Measurements from ENCODE around the gene ADIPOR1. TPM values are rescaled to one million over a fixed set of nuclear protein-coding genes. Genes with fewer than 3 reads are reported as not detected.

ADIPOR1 gene
- total RNA-seq, 1 donor from 2014 or later = 42.1 TPM

- DNase-seq (ENCODE audit: low read depth, low spot score) = no peak
- H3K27ac Mint-ChIP-seq (ENCODE audit: unreplicated experiment) = no peak overlapping the region
- peaks cover 21% of the 10 kb centered on the region for H3K4me1 Mint-ChIP-seq
- no peaks in the 10 kb centered on the region for H3K9me3 Mint-ChIP-seq
- H3K27me3 Mint-ChIP-seq (ENCODE audit: low read depth) = no peaks in the 10 kb centered on the region
- TF ChIP-seq CTCF (conservative IDR thresholded peaks at IDR 0.05) = no peak
- H3K36me3 Mint-ChIP-seq (ENCODE audit: low read depth) = no peaks in the 10 kb centered on the region
- peak overlapping the region; percentile 87 for H3K4me3 Mint-ChIP-seq
Observed at GRCh38 chr1:202959276-202959620, 1.1 kb upstream of the ADIPOR1 start.

GRCh38 chr1:202958544-202959275 is 598 bp upstream of the ADIPOR1 start:
- peaks cover 21% of the 10 kb centered on the region for H3K4me1 Mint-ChIP-seq
- no peaks in the 10 kb centered on the region for H3K36me3 Mint-ChIP-seq (ENCODE audit: low read depth)
- peak overlapping the region; percentile 37 for H3K27ac Mint-ChIP-seq (ENCODE audit: unreplicated experiment)
- no peaks in the 10 kb centered on the region for H3K27me3 Mint-ChIP-seq (ENCODE audit: low read depth)
- no peak for DNase-seq (ENCODE audit: low read depth, low spot score)
- no peaks in the 10 kb centered on the region for H3K9me3 Mint-ChIP-seq
- peak overlapping the region; percentile 87 for H3K4me3 Mint-ChIP-seq
- TF ChIP-seq CTCF (conservative IDR thresholded peaks at IDR 0.05) = no peak

GRCh38 chr1:202956969-202957368 is 1.1 kb downstream of the ADIPOR1 start:
- Mint-ChIP-seq H3K36me3 (ENCODE audit: low read depth) (no peaks in the 10 kb centered on the region), H3K9me3 (no peaks in the 10 kb centered on the region), H3K27ac (ENCODE audit: unreplicated experiment) (no peak overlapping the region), H3K4me3 (peak overlapping the region; percentile 87), H3K4me1 (peaks cover 21% of the 10 kb centered on the region), H3K27me3 (ENCODE audit: low read depth) (no peaks in the 10 kb centered on the region)
- DNase-seq (ENCODE audit: low read depth, low spot score) = no peak
- no peak for TF ChIP-seq CTCF (conservative IDR thresholded peaks at IDR 0.05)

GRCh38 chr1:202954057-202954745 is 3.9 kb downstream of the ADIPOR1 start:
- H3K36me3 Mint-ChIP-seq (ENCODE audit: low read depth) = peaks cover 2% of the 10 kb centered on the region
- H3K27ac Mint-ChIP-seq (ENCODE audit: unreplicated experiment) = no peak overlapping the region
- DNase-seq (ENCODE audit: low read depth, low spot score) = no peak
- H3K9me3 Mint-ChIP-seq = no peaks in the 10 kb centered on the region
- no peaks in the 10 kb centered on the region for H3K27me3 Mint-ChIP-seq (ENCODE audit: low read depth)
- no peak for TF ChIP-seq CTCF (conservative IDR thresholded peaks at IDR 0.05)
- peaks cover 21% of the 10 kb centered on the region for H3K4me1 Mint-ChIP-seq
- H3K4me3 Mint-ChIP-seq = peak overlapping the region; percentile 0

GRCh38 chr1:202953392-202953791 is 4.7 kb downstream of the ADIPOR1 start:
- no peaks in the 10 kb centered on the region for H3K9me3 Mint-ChIP-seq
- H3K27ac Mint-ChIP-seq (ENCODE audit: unreplicated experiment) = no peak overlapping the region
- peaks cover 16% of the 10 kb centered on the region for H3K4me1 Mint-ChIP-seq
- no peaks in the 10 kb centered on the region for H3K27me3 Mint-ChIP-seq (ENCODE audit: low read depth)
- H3K36me3 Mint-ChIP-seq (ENCODE audit: low read depth) = peaks cover 2% of the 10 kb centered on the region
- H3K4me3 Mint-ChIP-seq = no peak overlapping the region
- no peak for DNase-seq (ENCODE audit: low read depth, low spot score)
- no peak for TF ChIP-seq CTCF (conservative IDR thresholded peaks at IDR 0.05)

Measured in neural crest cell (in vitro differentiated cells).